Upper lobe of left lung (tissue), 6 donors: ENCODE measurements around the gene EFCAB8. TPM values are rescaled to one million over a fixed set of nuclear protein-coding genes. Genes with fewer than 3 reads are reported as not detected.

Experiments
- ATAC-seq, 2 donors: fragments of 200-7000 bp; cut with Tn5 transposase; one replicate each; pipeline ENCODE4 v1.9.1; 2022; ENCODE audit warnings: mild to moderate bottlenecking in 2 of 2, moderate library complexity in 2 of 2; ENCODE audit not compliant: low FRiP score in 2 of 2
- DNase-seq, 2 donors: peaks; one replicate each; pipeline ENCODE4 v3.0.0-alpha.2; 2019 to 2020
- H3K27ac ChIP-seq, 4 donors: fragments of 200-600 bp; sonication (generic); one replicate each; pipeline ENCODE4 v1.5.1; 2016 to 2019
- H3K27me3 ChIP-seq, 4 donors: fragments of 200-600 bp; sonication (generic); one replicate each; pipeline ENCODE4 v1.5.1; 2017 to 2019
- H3K36me3 ChIP-seq, 4 donors: fragments of 200-600 bp; sonication (generic); one replicate each; pipeline ENCODE4 v1.5.1; 2016 to 2019
- H3K4me1 ChIP-seq, 4 donors: fragments of 200-600 bp; sonication (generic); one replicate each; pipeline ENCODE4 v1.5.1; 2018 to 2019
- H3K4me3 ChIP-seq, 4 donors: fragments of 200-600 bp; sonication (generic); one replicate each; pipeline ENCODE4 v1.5.1; 2017 to 2019; ENCODE audit warnings: mild to moderate bottlenecking in 2 of 4, moderate library complexity in 1 of 4
- H3K9me3 ChIP-seq, 4 donors: fragments of 200-600 bp; sonication (generic); one replicate each; pipeline ENCODE4 v1.5.1; 2018 to 2019
- CTCF ChIP-seq, 6 experiments: fragments of 450-650 bp in 4 of 6; fragments of 200-600 bp in 2 of 6; sonication (generic) in 2 of 6; IDR thresholded peaks; one replicate each; pipeline ENCODE4 v1.5.1; 2016 to 2019; ENCODE audit warnings: antibody characterized with exemption in 6 of 6
- EP300 ChIP-seq, 4 donors: sonication (generic); formaldehyde crosslinking; IDR thresholded peaks; one replicate each; pipeline ENCODE4 v1.5.1; 2017; ENCODE audit warnings: antibody characterized with exemption in 4 of 4, control low read depth in 2 of 4
- POLR2A ChIP-seq, 4 donors: fragments of 450-650 bp; IDR thresholded peaks; one replicate each; pipeline ENCODE4 v1.5.1; 2016 to 2017; ENCODE audit warnings: antibody characterized with exemption in 4 of 4, mild to moderate bottlenecking in 2 of 4
- POLR2AphosphoS5 ChIP-seq, 2 donors: sonication (generic); formaldehyde crosslinking; IDR thresholded peaks; one replicate each; pipeline ENCODE4 v1.5.1; 2017; ENCODE audit warnings: antibody characterized with exemption in 2 of 2
- WGBS, 2 donors: methylation state at CpG; one replicate each; pipeline ENCODE4 v1.1.5; 2017 to 2018; 5-methylcytosine and 5-hydroxymethylcytosine counted together
- total RNA-seq, 6 donors: library from RNA; depleted of rRNA in 4 of 6; stranded (reverse); fragments of >200 nt in 4 of 6; gene quantifications; one replicate each; pipeline versions ENCODE4 v1.1.0 to v1.2.1, GENCODE V29; 2016 to 2021
- donor health status: DM: no; HTN: no; CAD: no; lungs with moderate emphysema.
- donor health status: DM: no; HTN: yes; CAD: no; lungs with severe emphysema.

The EFCAB8 gene
- total RNA-seq, 6 donors from 2014 or later, result 0.10 to 3.3 (median 0.67) TPM

GRCh38 chr20:32823737-32824588, 34.8 kb upstream of the EFCAB8 start:
- peaks cover 0 to 31% (median 20%) of the 10 kb centered on the region in 4 donors for H3K36me3 ChIP-seq
- H3K27ac ChIP-seq, result peak overlapping the region in 3 of 4 donors; percentile 24 to 51 (median 28)
- H3K9me3 ChIP-seq, result no peaks in the 10 kb centered on the region
- no peak for ATAC-seq
- H3K4me1 ChIP-seq, result peaks cover 33 to 61% (median 36%) of the 10 kb centered on the region in 4 donors
- TF ChIP-seq CTCF (IDR thresholded peaks at IDR 0.05) (no peak), POLR2A (IDR thresholded peaks at IDR 0.05) (no peak), EP300 (IDR thresholded peaks at IDR 0.05) (no peak), POLR2AphosphoS5 (IDR thresholded peaks at IDR 0.05) (no peak)
- no peak overlapping the region for H3K4me3 ChIP-seq
- DNase-seq, result no peak
- 84 to 87% methylated on average over 7 of the region's 7 CpGs for WGBS, 2 donors
- H3K27me3 ChIP-seq, result no peaks in the 10 kb centered on the region

GRCh38 chr20:32828029-32828680, 30.6 kb upstream of the EFCAB8 start:
- Histone ChIP-seq H3K27me3 (no peaks in the 10 kb centered on the region), H3K36me3 (peaks cover 0 to 46% (median 24%) of the 10 kb centered on the region in 4 donors), H3K9me3 (no peaks in the 10 kb centered on the region), H3K4me1 (peaks cover 24 to 52% (median 30%) of the 10 kb centered on the region in 4 donors), H3K27ac (no peak overlapping the region), H3K4me3 (no peak overlapping the region)
- no peak for ATAC-seq
- TF ChIP-seq POLR2A (IDR thresholded peaks at IDR 0.05) (no peak), EP300 (IDR thresholded peaks at IDR 0.05) (no peak), POLR2AphosphoS5 (IDR thresholded peaks at IDR 0.05) (no peak), CTCF (IDR thresholded peaks at IDR 0.05) (no peak)
- no peak for DNase-seq
- WGBS, 2 donors, result 93 to 94% methylated on average over 4 of the region's 4 CpGs

- no peak overlapping the region for H3K4me3 ChIP-seq
- peak overlapping the region in 3 of 4 donors; percentile 14 to 71 (median 63) for H3K27ac ChIP-seq
- ATAC-seq, result peak in 1 of 2 donors; percentile 84
- TF ChIP-seq POLR2AphosphoS5 (IDR thresholded peaks at IDR 0.05) (no peak), CTCF (IDR thresholded peaks at IDR 0.05) (no peak), POLR2A (IDR thresholded peaks at IDR 0.05) (no peak), EP300 (IDR thresholded peaks at IDR 0.05) (no peak)
- WGBS, 2 donors, result 70 to 84% methylated on average over 3 of the region's 3 CpGs
- no peak for DNase-seq
- H3K4me1 ChIP-seq, result peaks cover 17 to 38% (median 19%) of the 10 kb centered on the region in 4 donors
- H3K36me3 ChIP-seq, result peaks cover 0 to 56% (median 29%) of the 10 kb centered on the region in 4 donors
- no peaks in the 10 kb centered on the region for H3K9me3 ChIP-seq
- H3K27me3 ChIP-seq, result no peaks in the 10 kb centered on the region
Observed at GRCh38 chr20:32829311-32830005, 29.3 kb upstream of the EFCAB8 start.

- H3K4me1 ChIP-seq, result peaks cover 17 to 34% (median 19%) of the 10 kb centered on the region in 4 donors
- WGBS, 2 donors, result 76 to 86% methylated on average over 3 of the region's 3 CpGs
- peak overlapping the region in 3 of 4 donors; percentile 63 to 71 (median 70) for H3K27ac ChIP-seq
- DNase-seq, result peak in 1 of 2 donors; percentile 63
- peaks cover 0 to 65% (median 31%) of the 10 kb centered on the region in 4 donors for H3K36me3 ChIP-seq
- no peaks in the 10 kb centered on the region for H3K9me3 ChIP-seq
- no peak overlapping the region for H3K4me3 ChIP-seq
- no peaks in the 10 kb centered on the region for H3K27me3 ChIP-seq
- peak; percentile 57 to 86 for ATAC-seq
- TF ChIP-seq POLR2A (IDR thresholded peaks at IDR 0.05) (no peak), CTCF (IDR thresholded peaks at IDR 0.05) (no peak), EP300 (IDR thresholded peaks at IDR 0.05) (no peak), POLR2AphosphoS5 (IDR thresholded peaks at IDR 0.05) (no peak)
Observed at GRCh38 chr20:32830437-32830836, 28.3 kb upstream of the EFCAB8 start.
